ENCODE measurements around the gene NINJ1.

The NINJ1 gene

GRCh38 chr9:93143830-93144530 is 9.9 kb upstream of the NINJ1 start:
- H3K27ac ChIP-seq = no peak overlapping the region
- TF ChIP-seq CTCF (conservative IDR thresholded peaks at IDR 0.05) = no peak

- TF ChIP-seq CTCF (conservative IDR thresholded peaks at IDR 0.05) = no peak
- H3K27ac ChIP-seq = no peak overlapping the region
Measured at GRCh38 chr9:93141771-93142483, 7.9 kb upstream of the NINJ1 start.

- TF ChIP-seq CTCF (conservative IDR thresholded peaks at IDR 0.05) = no peak
- no peak overlapping the region for H3K27ac ChIP-seq
Measured at GRCh38 chr9:93139365-93140182, 5.5 kb upstream of the NINJ1 start.

- no peak for TF ChIP-seq CTCF (conservative IDR thresholded peaks at IDR 0.05)
- no peak overlapping the region for H3K27ac ChIP-seq
Measured at GRCh38 chr9:93138171-93138764, 4.2 kb upstream of the NINJ1 start.

- H3K27ac ChIP-seq = no peak overlapping the region
- no peak for TF ChIP-seq CTCF (conservative IDR thresholded peaks at IDR 0.05)
Measured at GRCh38 chr9:93137362-93137761, 3.3 kb upstream of the NINJ1 start.

GRCh38 chr9:93136011-93136440 is 2.0 kb upstream of the NINJ1 start:
- TF ChIP-seq CTCF (conservative IDR thresholded peaks at IDR 0.05) = no peak

More at GRCh38 chr9:93136011-93136440, 2.0 kb upstream of the NINJ1 start:
- H3K27ac ChIP-seq = peak overlapping the region; percentile 43; the same call in 1 of the 2 replicates
